SU-DHL-6 (cell line): ENCODE data around the gene PPP6R1.
A peak's percentile ranks its signal among the peaks of the same experiment; 100 is the strongest.

Experiments
- H2AFZ ChIP-seq: fragments of 200-600 bp; sonication (generic); 2 replicates; pipeline ENCODE4 v1.6.1; 2014; ENCODE audit warnings: low read depth, mild to moderate bottlenecking, moderate library complexity, mixed read lengths, antibody characterized with exemption, low read length; ENCODE audit not compliant: severe bottlenecking
- H3F3A ChIP-seq: fragments of 200-600 bp; shearing (Covaris generic); 2 replicates; pipeline ENCODE4 v1.6.0; 2016; ENCODE audit warnings: antibody characterized with exemption, mild to moderate bottlenecking; ENCODE audit not compliant: insufficient read depth
- H3K27ac ChIP-seq: fragments of 200-600 bp; sonication (generic); 2 replicates; pipeline ENCODE4 v1.5.1; 2016; ENCODE audit warnings: low read depth, mild to moderate bottlenecking, low read length, moderate library complexity, mixed read lengths
- H3K27me3 ChIP-seq: fragments of 200-600 bp; sonication (generic), shearing (Covaris generic); 2 replicates; pipeline ENCODE4 v1.6.0; 2014; ENCODE audit warnings: mild to moderate bottlenecking, low read length
- H3K36me3 ChIP-seq: fragments of 200-600 bp; sonication (generic); 2 replicates; pipeline ENCODE4 v1.6.1; 2014; ENCODE audit warnings: mild to moderate bottlenecking, low read length, mixed read lengths
- H3K4me2 ChIP-seq: fragments of 300-600, 200-600 bp; shearing (Covaris generic), sonication (generic); 2 replicates; pipeline ENCODE4 v1.6.0; 2014; ENCODE audit warnings: low read length, low read depth, mild to moderate bottlenecking; ENCODE audit not compliant: poor library complexity, severe bottlenecking
- H3K4me3 ChIP-seq: fragments of 200-600 bp; sonication (generic); 2 replicates; pipeline ENCODE4 v1.5.1; 2014; ENCODE audit warnings: antibody characterized with exemption, low read length, mild to moderate bottlenecking, mixed read lengths; ENCODE audit not compliant: insufficient read depth, poor library complexity, severe bottlenecking
- H3K79me2 ChIP-seq: fragments of 200-600 bp; sonication (generic); 2 replicates; pipeline ENCODE4 v1.6.1; 2014; ENCODE audit warnings: mild to moderate bottlenecking, low read length, moderate library complexity; ENCODE audit not compliant: insufficient read depth
- H3K9ac ChIP-seq: fragments of 200-600 bp; sonication (generic); 2 replicates; pipeline ENCODE4 v1.7.0; 2014; ENCODE audit warnings: mild to moderate bottlenecking, low read length
- H3K9me2 ChIP-seq: fragments of 200-600 bp; sonication (generic); replicated peaks from 2 replicates; pipeline ENCODE4 v1.6.1; 2014; ENCODE audit warnings: low read length; ENCODE audit not compliant: insufficient read depth
- H3K9me3 ChIP-seq: fragments of 200-600 bp; sonication (generic); 2 replicates; pipeline ENCODE4 v1.6.1; 2014; ENCODE audit warnings: low read length, mixed read lengths; ENCODE audit not compliant: insufficient read depth
- H4K20me1 ChIP-seq: fragments of 200-600 bp; sonication (generic); 2 replicates; pipeline ENCODE4 v1.6.1; 2014; ENCODE audit warnings: low read depth, mild to moderate bottlenecking, antibody characterized with exemption, low read length, moderate library complexity, mixed read lengths
- EZH2phosphoT487 ChIP-seq: fragments of 200-600 bp; sonication (generic), shearing (Covaris generic); conservative IDR thresholded peaks from 2 replicates; pipeline ENCODE4 v1.6.1; 2018; ENCODE audit warnings: mild to moderate bottlenecking, antibody characterized with exemption, low read length, moderate library complexity, mixed read lengths
- TF ChIP-seq, protein P1 (sequence below): fragments of 200-600 bp; sonication (generic); IDR thresholded peaks from one replicate; pipeline ENCODE4 v1.5.1; 2017; ENCODE audit warnings: antibody characterized with exemption, mild to moderate bottlenecking, low read length, moderate library complexity; ENCODE audit not compliant: insufficient read depth, poor library complexity, severe bottlenecking

Gene PPP6R1

GRCh38 chr19:55304279-55304978 is 45.6 kb upstream of the PPP6R1 start:
- Histone ChIP-seq H3F3A (no peaks in the 10 kb centered on the region), H2AFZ (no peak overlapping the region), H3K9me3 (no peaks in the 10 kb centered on the region), H3K36me3 (no peaks in the 10 kb centered on the region), H3K27me3 (no peaks in the 10 kb centered on the region), H3K79me2 (no peaks in the 10 kb centered on the region), H3K27ac (no peak overlapping the region), H3K9me2 (no peaks in the 10 kb centered on the region), H3K4me2 (no peak overlapping the region), H3K4me3 (no peak overlapping the region), H4K20me1 (no peaks in the 10 kb centered on the region), H3K9ac (no peak overlapping the region)
- TF ChIP-seq, protein P1, sequence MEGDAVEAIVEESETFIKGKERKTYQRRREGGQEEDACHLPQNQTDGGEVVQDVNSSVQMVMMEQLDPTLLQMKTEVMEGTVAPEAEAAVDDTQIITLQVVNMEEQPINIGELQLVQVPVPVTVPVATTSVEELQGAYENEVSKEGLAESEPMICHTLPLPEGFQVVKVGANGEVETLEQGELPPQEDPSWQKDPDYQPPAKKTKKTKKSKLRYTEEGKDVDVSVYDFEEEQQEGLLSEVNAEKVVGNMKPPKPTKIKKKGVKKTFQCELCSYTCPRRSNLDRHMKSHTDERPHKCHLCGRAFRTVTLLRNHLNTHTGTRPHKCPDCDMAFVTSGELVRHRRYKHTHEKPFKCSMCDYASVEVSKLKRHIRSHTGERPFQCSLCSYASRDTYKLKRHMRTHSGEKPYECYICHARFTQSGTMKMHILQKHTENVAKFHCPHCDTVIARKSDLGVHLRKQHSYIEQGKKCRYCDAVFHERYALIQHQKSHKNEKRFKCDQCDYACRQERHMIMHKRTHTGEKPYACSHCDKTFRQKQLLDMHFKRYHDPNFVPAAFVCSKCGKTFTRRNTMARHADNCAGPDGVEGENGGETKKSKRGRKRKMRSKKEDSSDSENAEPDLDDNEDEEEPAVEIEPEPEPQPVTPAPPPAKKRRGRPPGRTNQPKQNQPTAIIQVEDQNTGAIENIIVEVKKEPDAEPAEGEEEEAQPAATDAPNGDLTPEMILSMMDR: no peak
- no peak for TF ChIP-seq EZH2phosphoT487

- H3K4me3 ChIP-seq: no peak overlapping the region
- no peak overlapping the region for H3K27ac ChIP-seq
- no peaks in the 10 kb centered on the region for H3K36me3 ChIP-seq
- no peak overlapping the region for H3K4me2 ChIP-seq
- H4K20me1 ChIP-seq: no peaks in the 10 kb centered on the region
- H3K9ac ChIP-seq: no peak overlapping the region
- H3K9me3 ChIP-seq: no peaks in the 10 kb centered on the region
- H2AFZ ChIP-seq: no peak overlapping the region
- no peaks in the 10 kb centered on the region for H3K27me3 ChIP-seq
- no peak for TF ChIP-seq EZH2phosphoT487
- TF ChIP-seq, protein P1: no peak
- no peaks in the 10 kb centered on the region for H3F3A ChIP-seq
- H3K79me2 ChIP-seq: no peaks in the 10 kb centered on the region
- no peaks in the 10 kb centered on the region for H3K9me2 ChIP-seq
Measured at GRCh38 chr19:55303477-55303876, 44.7 kb upstream of the PPP6R1 start.

DNA sequence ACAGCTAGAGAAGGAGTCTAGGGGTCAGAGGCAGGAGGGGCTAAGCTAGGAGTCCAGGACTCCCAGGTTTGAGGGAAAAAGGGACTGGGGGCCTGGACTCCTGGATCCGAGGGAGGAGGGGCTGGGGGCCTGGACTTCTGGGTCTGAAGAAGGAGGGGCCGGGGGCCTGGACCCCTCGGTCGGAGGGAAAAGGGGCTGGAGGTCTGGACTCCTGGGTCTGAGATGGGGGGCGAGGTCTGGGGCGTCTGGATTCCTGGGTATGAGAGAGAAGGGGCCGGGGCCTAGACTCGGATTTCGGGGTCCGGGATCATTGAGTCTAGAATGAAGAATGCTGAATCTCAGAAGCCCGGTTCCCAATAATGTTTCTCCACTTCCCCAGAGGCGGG is 43.5 kb upstream of the PPP6R1 start:
- no peaks in the 10 kb centered on the region for H3K79me2 ChIP-seq
- no peaks in the 10 kb centered on the region for H3K9me2 ChIP-seq
- H3K9ac ChIP-seq: peak overlapping the region; percentile 51; the same call in 1 of the 2 replicates
- no peaks in the 10 kb centered on the region for H3K27me3 ChIP-seq
- peak overlapping the region; percentile 54 for H3K4me2 ChIP-seq
- no peaks in the 10 kb centered on the region for H4K20me1 ChIP-seq
- H3K27ac ChIP-seq: no peak overlapping the region
- TF ChIP-seq EZH2phosphoT487: no peak
- TF ChIP-seq, protein P1: no peak
- H2AFZ ChIP-seq: peak overlapping the region; percentile 90
- no peak overlapping the region for H3K4me3 ChIP-seq
- no peaks in the 10 kb centered on the region for H3F3A ChIP-seq
- H3K36me3 ChIP-seq: no peaks in the 10 kb centered on the region
- H3K9me3 ChIP-seq: no peaks in the 10 kb centered on the region
